Upper lobe of left lung (tissue), 6 donors: ENCODE measurements around the gene TMEM229B. TPM values are rescaled to one million over a fixed set of nuclear protein-coding genes. Genes with fewer than 3 reads are reported as not detected.

ENCODE experiments used
- ATAC-seq, 2 donors: fragments of 200-7000 bp; cut with Tn5 transposase; one replicate each; pipeline ENCODE4 v1.9.1; 2022; ENCODE audit warnings: mild to moderate bottlenecking in 2 of 2, moderate library complexity in 2 of 2; ENCODE audit not compliant: low FRiP score in 2 of 2
- DNase-seq, 2 donors: peaks; one replicate each; pipeline ENCODE4 v3.0.0-alpha.2; 2019 to 2020
- H3K27ac ChIP-seq, 4 donors: fragments of 200-600 bp; sonication (generic); one replicate each; pipeline ENCODE4 v1.5.1; 2016 to 2019
- H3K27me3 ChIP-seq, 4 donors: fragments of 200-600 bp; sonication (generic); one replicate each; pipeline ENCODE4 v1.5.1; 2017 to 2019
- H3K36me3 ChIP-seq, 4 donors: fragments of 200-600 bp; sonication (generic); one replicate each; pipeline ENCODE4 v1.5.1; 2016 to 2019
- H3K4me1 ChIP-seq, 4 donors: fragments of 200-600 bp; sonication (generic); one replicate each; pipeline ENCODE4 v1.5.1; 2018 to 2019
- H3K4me3 ChIP-seq, 4 donors: fragments of 200-600 bp; sonication (generic); one replicate each; pipeline ENCODE4 v1.5.1; 2017 to 2019; ENCODE audit warnings: mild to moderate bottlenecking in 2 of 4, moderate library complexity in 1 of 4
- H3K9me3 ChIP-seq, 4 donors: fragments of 200-600 bp; sonication (generic); one replicate each; pipeline ENCODE4 v1.5.1; 2018 to 2019
- CTCF ChIP-seq, 6 experiments: fragments of 450-650 bp in 4 of 6; fragments of 200-600 bp in 2 of 6; sonication (generic) in 2 of 6; IDR thresholded peaks; one replicate each; pipeline ENCODE4 v1.5.1; 2016 to 2019; ENCODE audit warnings: antibody characterized with exemption in 6 of 6
- EP300 ChIP-seq, 4 donors: sonication (generic); formaldehyde crosslinking; IDR thresholded peaks; one replicate each; pipeline ENCODE4 v1.5.1; 2017; ENCODE audit warnings: antibody characterized with exemption in 4 of 4, control low read depth in 2 of 4
- POLR2A ChIP-seq, 4 donors: fragments of 450-650 bp; IDR thresholded peaks; one replicate each; pipeline ENCODE4 v1.5.1; 2016 to 2017; ENCODE audit warnings: antibody characterized with exemption in 4 of 4, mild to moderate bottlenecking in 2 of 4
- POLR2AphosphoS5 ChIP-seq, 2 donors: sonication (generic); formaldehyde crosslinking; IDR thresholded peaks; one replicate each; pipeline ENCODE4 v1.5.1; 2017; ENCODE audit warnings: antibody characterized with exemption in 2 of 2
- WGBS, 2 donors: methylation state at CpG; one replicate each; pipeline ENCODE4 v1.1.5; 2017 to 2018; 5-methylcytosine and 5-hydroxymethylcytosine counted together
- total RNA-seq, 6 donors: library from RNA; depleted of rRNA in 4 of 6; stranded (reverse); fragments of >200 nt in 4 of 6; gene quantifications; one replicate each; pipeline versions ENCODE4 v1.1.0 to v1.2.1, GENCODE V29; 2016 to 2021
- donor health status: DM: no; HTN: no; CAD: no; lungs with moderate emphysema.
- donor health status: DM: no; HTN: yes; CAD: no; lungs with severe emphysema.

The TMEM229B gene
- total RNA-seq, 6 donors from 2014 or later = 2.1 to 8.5 (median 5.4) TPM

DNA sequence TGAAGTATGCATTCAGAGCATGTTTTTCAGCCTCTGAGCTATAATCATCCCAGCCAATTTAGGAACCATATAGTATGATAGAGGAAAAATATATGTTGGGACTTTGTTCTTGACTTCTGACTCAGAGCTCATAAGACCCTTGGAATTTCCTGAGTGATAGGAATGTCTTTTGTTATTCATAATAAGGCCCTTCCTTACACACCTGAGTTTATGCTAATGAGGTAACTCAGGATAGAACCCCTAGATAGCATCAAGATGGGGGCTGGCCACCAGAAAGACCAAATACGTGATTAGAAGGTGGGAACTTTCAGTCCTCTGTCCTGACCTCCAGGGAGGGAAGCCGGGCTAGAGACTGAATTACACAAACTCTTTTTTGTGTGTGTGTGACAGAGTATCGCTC is 44.1 kb downstream of the TMEM229B start:
- H3K9me3 ChIP-seq = no peaks in the 10 kb centered on the region
- TF ChIP-seq EP300 (IDR thresholded peaks at IDR 0.05) (no peak), CTCF (IDR thresholded peaks at IDR 0.05) (no peak), POLR2AphosphoS5 (IDR thresholded peaks at IDR 0.05) (no peak), POLR2A (IDR thresholded peaks at IDR 0.05) (no peak)
- DNase-seq = no peak
- H3K36me3 ChIP-seq = no peaks in the 10 kb centered on the region
- no peak for ATAC-seq
- H3K4me3 ChIP-seq = no peak overlapping the region
- no peaks in the 10 kb centered on the region for H3K27me3 ChIP-seq
- 68 to 80% methylated on average over 2 to 3 of the region's 3 CpGs for WGBS, 2 donors
- H3K4me1 ChIP-seq = peaks cover 0 to 10% (median 0%) of the 10 kb centered on the region in 4 donors
- H3K27ac ChIP-seq = no peak overlapping the region

- ATAC-seq = no peak
- H3K4me3 ChIP-seq = no peak overlapping the region
- no peak overlapping the region for H3K27ac ChIP-seq
- no peaks in the 10 kb centered on the region for H3K9me3 ChIP-seq
- no peak for DNase-seq
- WGBS, 2 donors = 77 to 78% methylated on average over 6 to 8 of the region's 8 CpGs
- TF ChIP-seq CTCF (IDR thresholded peaks at IDR 0.05) = no peak
- TF ChIP-seq POLR2AphosphoS5 (IDR thresholded peaks at IDR 0.05) = no peak
- TF ChIP-seq EP300 (IDR thresholded peaks at IDR 0.05) = no peak
- TF ChIP-seq POLR2A (IDR thresholded peaks at IDR 0.05) = no peak
- H3K36me3 ChIP-seq = no peaks in the 10 kb centered on the region
- peaks cover 0 to 10% (median 0%) of the 10 kb centered on the region in 4 donors for H3K4me1 ChIP-seq
- H3K27me3 ChIP-seq = no peaks in the 10 kb centered on the region
Measured at GRCh38 chr14:67442139-67442906, 46.2 kb downstream of the TMEM229B start.

DNA sequence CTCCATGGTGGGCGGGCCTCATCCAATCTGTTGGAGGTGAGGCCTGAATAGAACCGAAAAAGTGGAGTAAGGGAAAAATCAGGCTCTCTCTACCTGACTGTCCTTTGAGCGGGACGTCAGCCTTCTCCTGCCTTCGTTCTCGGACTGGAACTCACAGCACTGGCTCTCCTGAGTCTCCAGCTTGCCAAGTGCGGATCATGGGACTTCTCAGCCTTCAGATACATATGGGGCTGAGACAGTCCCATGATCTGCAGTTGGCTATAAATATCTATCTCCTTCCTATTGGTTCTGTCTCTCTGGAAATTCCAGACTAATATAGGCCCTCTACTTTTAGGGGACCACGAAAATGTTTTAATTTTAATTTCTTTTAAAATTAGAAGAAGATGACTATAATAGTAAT is 46.8 kb downstream of the TMEM229B start:
- no peaks in the 10 kb centered on the region for H3K9me3 ChIP-seq
- H3K27me3 ChIP-seq = no peaks in the 10 kb centered on the region
- no peak overlapping the region for H3K4me3 ChIP-seq
- TF ChIP-seq POLR2AphosphoS5 (IDR thresholded peaks at IDR 0.05) (no peak), CTCF (IDR thresholded peaks at IDR 0.05) (no peak), EP300 (IDR thresholded peaks at IDR 0.05) (no peak), POLR2A (IDR thresholded peaks at IDR 0.05) (no peak)
- no peak overlapping the region for H3K27ac ChIP-seq
- no peak for ATAC-seq
- peaks cover 0 to 10% (median 0%) of the 10 kb centered on the region in 4 donors for H3K4me1 ChIP-seq
- no peak for DNase-seq
- no peaks in the 10 kb centered on the region for H3K36me3 ChIP-seq
- WGBS, 2 donors = 93 to 97% methylated on average over 8 of the region's 8 CpGs

DNA sequence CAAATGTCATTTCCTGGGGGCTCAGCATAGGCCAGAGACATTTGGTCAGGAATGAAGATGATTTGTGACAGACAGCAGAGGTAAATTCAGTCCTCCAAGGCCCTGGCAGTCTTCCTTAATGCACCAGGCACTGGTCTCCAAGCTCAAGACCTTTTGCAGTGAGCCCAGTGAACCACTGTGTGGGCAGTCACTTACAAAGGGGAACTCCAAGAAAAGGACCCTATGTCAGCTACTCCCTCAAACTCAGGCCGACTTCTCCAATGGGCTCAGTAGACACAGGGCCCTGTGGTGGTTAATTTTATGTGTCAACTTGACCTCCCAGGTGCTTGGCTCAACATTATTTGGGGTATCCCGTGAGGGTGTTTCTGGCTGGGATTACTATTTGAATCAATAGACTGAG is 47.3 kb downstream of the TMEM229B start:
- no peak for ATAC-seq
- Histone ChIP-seq H3K27ac (no peak overlapping the region), H3K36me3 (no peaks in the 10 kb centered on the region), H3K4me1 (peaks cover 0 to 10% (median 0%) of the 10 kb centered on the region in 4 donors), H3K4me3 (no peak overlapping the region), H3K9me3 (no peaks in the 10 kb centered on the region), H3K27me3 (no peaks in the 10 kb centered on the region)
- DNase-seq = no peak
- no peak for TF ChIP-seq EP300 (IDR thresholded peaks at IDR 0.05)
- no peak for TF ChIP-seq POLR2AphosphoS5 (IDR thresholded peaks at IDR 0.05)
- TF ChIP-seq POLR2A (IDR thresholded peaks at IDR 0.05) = no peak
- no peak for TF ChIP-seq CTCF (IDR thresholded peaks at IDR 0.05)
- 78 to 86% methylated on average over 2 of the region's 2 CpGs for WGBS, 2 donors

DNA sequence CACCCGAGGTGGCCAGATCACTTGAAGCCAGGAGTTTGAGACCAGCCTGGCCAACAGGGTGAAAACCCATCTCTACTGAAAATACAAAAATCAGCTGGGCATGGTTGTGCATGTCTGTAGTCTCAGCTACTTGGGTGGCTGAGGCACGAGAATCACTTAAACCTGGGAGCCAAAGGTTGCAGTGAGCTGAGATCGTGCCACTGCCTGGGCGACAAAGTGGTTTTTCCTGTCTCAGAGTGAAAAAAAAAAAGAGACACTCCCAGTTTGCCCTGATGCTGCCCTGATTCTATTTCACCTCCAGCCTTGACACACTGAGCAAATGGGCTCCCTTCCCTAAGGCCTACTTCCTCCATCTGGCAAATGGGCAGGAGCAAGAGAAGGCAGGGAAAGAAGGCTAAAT is 48.0 kb downstream of the TMEM229B start:
- Histone ChIP-seq H3K4me1 (peaks cover 0 to 10% (median 0%) of the 10 kb centered on the region in 4 donors), H3K9me3 (no peaks in the 10 kb centered on the region), H3K36me3 (no peaks in the 10 kb centered on the region), H3K27ac (no peak overlapping the region), H3K4me3 (no peak overlapping the region), H3K27me3 (no peaks in the 10 kb centered on the region)
- ATAC-seq = no peak
- DNase-seq = no peak
- TF ChIP-seq POLR2A (IDR thresholded peaks at IDR 0.05) (no peak), EP300 (IDR thresholded peaks at IDR 0.05) (no peak), CTCF (IDR thresholded peaks at IDR 0.05) (no peak), POLR2AphosphoS5 (IDR thresholded peaks at IDR 0.05) (no peak)
- 50 to 60% methylated on average over 4 of the region's 4 CpGs for WGBS, 2 donors
